ENCODE data around the gene PDSS2. TPM values are rescaled to one million over a fixed set of nuclear protein-coding genes. Genes with fewer than 3 reads are reported as not detected.

The PDSS2 gene
- total and polyA plus RNA-seq, 9 of the 15 experiments (the other 6 are each of a cell fraction or from before 2014, with no cell fraction given) = 5.8 to 21.1 (median 12.0) TPM

- CTCF ChIA-PET (ENCODE audit: low intra/inter-chr PET ratio) = no interaction called here
- no peaks in the 10 kb centered on the region for H3K9me3 ChIP-seq (replicated peaks; ENCODE audit: control insufficient read depth, insufficient read depth, low read depth, low read length)
- BruUV-seq (replicated peaks) = no TSS peak
- H3K27ac ChIP-seq (ENCODE audit: extremely low read depth, low read depth, low read length) = no peak overlapping the region
- H3K36me3 ChIP-seq (ENCODE audit: control insufficient read depth, insufficient read depth, low read length) = no peaks in the 10 kb centered on the region
- TF ChIP-seq BHLHE40 (IDR thresholded peaks at IDR 0.05; ENCODE audit: low read length) (no peak), FOXM1 (IDR thresholded peaks at IDR 0.05; ENCODE audit: low read depth) (no peak), FOXM1 (CRISPR knock-in tag; IDR thresholded peaks at IDR 0.05; ENCODE audit: low read depth) (no peak), PCBP2 (IDR thresholded peaks at IDR 0.05; ENCODE audit: low read depth, low read length, poor library complexity, severe bottlenecking) (no peak), BRF2 (IDR thresholded peaks at IDR 0.05; ENCODE audit: borderline replicate concordance, insufficient read depth, insufficient read length) (no peak), ZNF282 (CRISPR knock-in tag; IDR thresholded peaks at IDR 0.05) (no peak), ZNF384 (IDR thresholded peaks at IDR 0.05; ENCODE audit: low read depth, low read length) (no peak), FOXA1 (IDR thresholded peaks at IDR 0.05; ENCODE audit: borderline replicate concordance) (no peak), FOS (IDR thresholded peaks at IDR 0.05; ENCODE audit: extremely low read depth, insufficient read length) (no peak), HOMEZ (CRISPR knock-in tag; IDR thresholded peaks at IDR 0.05) (no peak), STAT5A (IDR thresholded peaks at IDR 0.05; ENCODE audit: borderline replicate concordance, low read length) (no peak), ZFX (CRISPR knock-in tag; IDR thresholded peaks at IDR 0.05) (no peak), ZNF780A (CRISPR knock-in tag; IDR thresholded peaks at IDR 0.05) (no peak), SLC30A9 (CRISPR knock-in tag; IDR thresholded peaks at IDR 0.05) (no peak), C11orf30 (IDR thresholded peaks at IDR 0.05; ENCODE audit: low read depth) (no peak), HINFP (tag; conservative IDR thresholded peaks at IDR 0.05; ENCODE audit: low read depth) (no peak), HMGN3 (IDR thresholded peaks at IDR 0.05; ENCODE audit: borderline replicate concordance, extremely low read depth, insufficient read length, low read depth, low read length) (no peak)
- H2AFZ ChIP-seq (ENCODE audit: low read depth, low read length) = no peak overlapping the region
- no peak overlapping the region for H3K9ac ChIP-seq (ENCODE audit: insufficient read depth in 1 of 2, low read depth in 2 of 2, low read length in 2 of 2)
- no peaks in the 10 kb centered on the region for H3K9me1 ChIP-seq (ENCODE audit: control insufficient read depth, insufficient read depth, low read length)
- no peak overlapping the region for H3K4me2 ChIP-seq (ENCODE audit: insufficient read depth, low read length)
- H3K4me1 ChIP-seq (replicated peaks in 1 of 2; ENCODE audit: control insufficient read depth in 2 of 2, insufficient read depth in 2 of 2, low read length in 2 of 2) = no peaks in the 10 kb centered on the region
- no peak for DNase-seq (ENCODE audit: extremely low read depth in 1 of 4, low spot score in 3 of 4)
- H4K20me1 ChIP-seq (replicated peaks; ENCODE audit: control insufficient read depth, insufficient read depth, low read length) = no peaks in the 10 kb centered on the region
- H3K79me2 ChIP-seq (ENCODE audit: control insufficient read depth, insufficient read depth, low read length) = no peaks in the 10 kb centered on the region
- no peaks in the 10 kb centered on the region for H3K27me3 ChIP-seq (ENCODE audit: control insufficient read depth in 2 of 2, insufficient read depth in 2 of 2, low read length in 2 of 2)
- H3K4me3 ChIP-seq = no peak overlapping the region
- intact Hi-C loops (cut with micrococcal nuclease) (no loop called here), in situ Hi-C loops (cut with MboI) (no loop called here)
- no peak for FAIRE-seq
- 5% methylated on average over 2 of the region's 2 CpGs for WGBS (ENCODE audit: insufficient coverage, low coverage, missing lambda C conversion rate)
- POLR2A ChIA-PET = no interaction called here
- ATAC-seq = no peak
Observed at GRCh38 chr6:107156617-107157016, 302.7 kb downstream of the PDSS2 start.
